Measurements from ENCODE around the gene FCN3.

Gene FCN3

GRCh38 chr1:27341525-27342252 is 32.9 kb downstream of the FCN3 start, which contains the start of gene SYTL1:
TSS of gene SYTL1 (plus strand) at chr1:27342022. CDS start at chr1:27345335, 3,313 bp downstream.
- DNase-seq (ENCODE audit: low read depth) = peak; percentile 55

DNA sequence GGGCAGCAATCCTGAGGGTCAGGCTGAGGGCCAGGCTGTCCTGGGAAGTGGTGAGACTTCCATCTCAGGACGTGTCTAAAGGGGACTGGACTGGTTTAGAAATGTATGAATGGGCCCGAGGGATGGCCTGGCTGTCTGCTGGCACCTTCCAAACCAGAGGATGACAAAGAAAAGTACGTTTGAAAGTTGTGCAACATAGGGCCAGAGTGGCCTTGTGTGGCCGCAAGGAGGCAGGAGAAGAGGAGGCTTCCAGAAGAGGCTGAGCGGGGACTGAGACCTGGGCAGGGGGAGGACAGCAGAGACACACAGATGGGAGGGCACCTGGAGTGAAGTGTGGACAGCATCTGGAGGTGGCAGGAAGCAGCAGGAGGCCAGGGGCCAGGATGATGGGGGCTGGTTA is 35.4 kb downstream of the FCN3 start:
- DNase-seq (ENCODE audit: low read depth) = no peak

DNA sequence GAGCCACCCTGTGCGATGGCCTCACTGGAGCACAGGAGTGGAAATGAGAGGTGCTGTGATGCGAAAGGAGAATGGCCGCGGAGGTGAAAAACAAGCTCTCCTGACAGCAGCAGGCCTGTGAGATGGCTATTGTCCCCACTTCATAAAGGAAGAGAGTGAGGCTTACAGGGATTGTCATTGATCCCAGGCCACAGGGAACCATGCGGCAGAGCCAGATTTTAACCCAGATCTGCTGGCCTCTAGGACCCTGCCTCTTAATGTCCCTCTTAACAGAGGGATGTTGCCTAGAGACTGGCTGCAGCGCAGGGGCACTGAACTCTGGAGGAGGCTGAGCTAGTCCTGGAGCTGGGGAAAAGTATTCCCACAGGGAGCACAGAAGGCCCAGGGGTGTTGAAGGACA is 35.9 kb downstream of the FCN3 start:
- DNase-seq (ENCODE audit: low read depth) = no peak

- DNase-seq (ENCODE audit: low read depth) = no peak
These were observed 37.9 kb downstream of the FCN3 start for GRCh38 chr1:27336756-27337155.

- no peak for DNase-seq (ENCODE audit: low read depth)
These were observed 38.9 kb downstream of the FCN3 start for GRCh38 chr1:27335506-27336422.

DNA sequence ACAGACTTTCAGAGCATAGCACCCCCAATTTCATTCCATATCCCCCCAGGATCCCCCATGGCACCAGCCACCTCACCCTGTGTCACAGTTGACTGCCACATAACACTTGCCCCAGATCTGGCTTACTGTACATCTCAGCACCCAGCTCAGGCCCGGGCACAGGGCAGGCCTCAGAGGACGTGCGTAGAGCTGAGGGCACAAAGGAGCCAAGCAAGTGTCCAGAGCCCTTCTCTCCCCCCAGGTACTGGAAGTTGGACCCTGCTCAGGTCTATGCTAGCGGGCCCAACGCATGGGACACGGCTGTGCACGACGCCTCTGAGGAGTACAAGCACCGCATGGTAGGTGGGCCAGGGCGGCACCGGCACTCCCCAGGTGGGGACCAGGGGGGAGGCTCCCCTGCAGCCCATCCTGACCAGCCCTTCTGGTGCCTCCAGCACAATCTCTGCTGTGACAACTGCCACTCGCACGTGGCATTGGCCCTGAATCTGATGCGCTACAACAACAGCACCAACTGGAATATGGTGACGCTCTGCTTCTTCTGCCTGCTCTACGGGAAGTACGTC is 40.8 kb downstream of the FCN3 start:
- no peak for DNase-seq (ENCODE audit: low read depth)

- no peak for DNase-seq (ENCODE audit: low read depth)
These were observed 41.9 kb downstream of the FCN3 start for GRCh38 chr1:27332536-27333281.

- no peak for DNase-seq (ENCODE audit: low read depth)
These were observed 42.7 kb downstream of the FCN3 start for GRCh38 chr1:27331922-27332321.

DNA sequence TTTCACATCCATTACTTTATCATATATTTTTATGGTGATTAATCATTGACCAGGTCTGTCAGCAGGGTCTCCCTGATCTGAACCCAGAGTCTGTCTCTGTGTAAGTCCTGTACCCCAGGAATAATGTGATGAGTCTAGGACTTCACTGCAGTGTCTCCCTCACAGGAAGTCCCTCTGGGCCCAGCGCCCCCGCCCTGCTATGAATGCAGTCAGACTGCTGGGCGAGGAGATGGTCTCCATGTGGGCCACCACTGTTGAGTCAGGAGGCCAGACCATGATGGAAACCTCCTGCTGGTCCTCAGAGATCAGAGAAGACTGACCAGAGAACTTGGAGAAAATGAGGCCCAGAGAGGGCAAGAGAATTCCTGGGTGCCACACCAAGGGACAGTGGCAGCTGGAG is 43.2 kb downstream of the FCN3 start:
- DNase-seq (ENCODE audit: low read depth) = no peak

- no peak for DNase-seq (ENCODE audit: low read depth)
These were observed 43.8 kb downstream of the FCN3 start for GRCh38 chr1:27330786-27331185.

DNA sequence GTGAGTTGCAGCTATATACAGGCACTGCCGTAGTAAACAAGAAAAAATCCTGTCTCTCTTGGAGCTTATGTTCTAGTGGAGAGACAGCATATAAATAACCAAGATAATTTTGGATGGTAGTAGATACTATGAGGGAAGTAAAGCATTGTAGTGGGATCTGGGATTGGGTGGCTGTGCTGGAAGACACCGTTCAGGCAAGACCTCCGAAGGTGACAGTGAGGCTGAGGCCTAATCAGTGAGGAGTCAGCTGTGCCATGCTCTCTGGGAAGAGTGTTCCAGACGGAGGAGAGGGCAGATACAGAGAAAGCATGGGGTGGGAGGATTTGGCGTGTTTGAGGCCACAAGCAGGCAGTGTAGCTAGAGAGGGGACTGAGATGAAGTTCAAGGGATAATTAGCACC is 46.7 kb downstream of the FCN3 start:
- DNase-seq (ENCODE audit: low read depth) = no peak

DNA sequence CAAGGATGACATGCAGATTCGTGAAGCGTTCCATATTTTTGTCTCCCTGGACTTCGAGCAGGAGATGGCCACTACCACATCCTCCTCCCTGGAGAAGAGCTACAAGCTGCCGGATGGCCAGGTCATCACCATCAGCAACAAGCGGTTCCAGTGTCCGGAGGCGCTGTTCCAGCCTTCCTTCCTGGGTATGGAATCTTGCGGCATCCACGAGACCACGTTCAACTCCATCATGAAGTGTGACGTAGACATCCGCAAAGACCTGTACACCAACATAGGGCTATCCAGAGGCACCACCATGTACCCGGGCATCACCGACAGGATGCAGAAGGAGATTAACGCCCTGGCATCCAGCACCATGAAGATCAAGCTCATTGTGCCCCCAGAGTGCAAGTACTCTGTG is 49.3 kb downstream of the FCN3 start:
- DNase-seq (ENCODE audit: low read depth) = no peak

GRCh38 chr1:27322569-27323240 is 51.9 kb downstream of the FCN3 start:
- DNase-seq (ENCODE audit: low read depth) = no peak

GRCh38 chr1:27321813-27322568 is 52.6 kb downstream of the FCN3 start, which contains the start of gene TMEM222:
TSS of gene TMEM222 (plus strand) at chr1:27322163. CDS start at chr1:27322198, 35 bp downstream.
- peak; percentile 95 for DNase-seq (ENCODE audit: low read depth)
